IMR-90 (cell line): ENCODE results near the gene NCK1. TPM values are rescaled to one million over a fixed set of nuclear protein-coding genes. Genes with fewer than 3 reads are reported as not detected.

Experiments used
- ATAC-seq: fragments of 200-7000 bp; cut with Tn5 transposase; 2 replicates; pipeline ENCODE4 v1.9.1; 2020; ENCODE audit warnings: low read depth, mild to moderate bottlenecking, moderate library complexity
- BruUV-seq: library from RNA; stranded (reverse); fragments of 400-500 nt; replicated peaks from 2 replicates; lab custom pipeline; 2021; lab: Mats Ljungman, UMichigan
- CTCF ChIA-PET: fragments of 300-600 bp; formaldehyde crosslinking; extraction: SDS; loops from one replicate; lab custom pipeline; 2021; ENCODE audit warnings: antibody characterized with exemption; lab: Yijun Ruan, JAX
- POLR2A ChIA-PET: fragments of 300-600 bp; sonication (Branson Sonifier 250); formaldehyde crosslinking; loops from one replicate; lab custom pipeline; 2022; ENCODE audit warnings: antibody characterized with exemption; ENCODE audit not compliant: unreplicated experiment; lab: Charles Lee
- DNase-seq: peaks from one replicate; pipeline ENCODE4 v3.0.0; 2013
- H2AFZ ChIP-seq: replicated peaks from 2 replicates; pipeline ENCODE3; 2013; ENCODE audit warnings: low read length, mild to moderate bottlenecking; ENCODE audit not compliant: poor library complexity
- H2AK5ac ChIP-seq: 2 replicates; pipeline ENCODE4 v1.6.1; 2013; ENCODE audit warnings: low read depth, low read length, inconsistent platforms
- H2AK9ac ChIP-seq: replicated peaks from 2 replicates; pipeline ENCODE3; 2013; ENCODE audit warnings: mild to moderate bottlenecking, low read depth, low read length, moderate library complexity; ENCODE audit not compliant: poor library complexity
- H2BK120ac ChIP-seq: 2 replicates; pipeline ENCODE4 v1.6.1; 2013; ENCODE audit warnings: low read depth, low read length, inconsistent platforms
- H2BK15ac ChIP-seq: 3 replicates; pipeline ENCODE4 v1.6.1; 2013; ENCODE audit warnings: low read depth, low read length, inconsistent platforms
- H2BK20ac ChIP-seq: 2 replicates; pipeline ENCODE4 v1.6.1; 2013; ENCODE audit warnings: low read depth, mild to moderate bottlenecking, inconsistent platforms, low read length, moderate library complexity
- H2BK5ac ChIP-seq: 2 replicates; pipeline ENCODE4 v1.6.1; 2013; ENCODE audit warnings: mild to moderate bottlenecking, low read depth, low read length, inconsistent platforms; ENCODE audit not compliant: poor library complexity, severe bottlenecking
- H3K14ac ChIP-seq: replicated peaks from 2 replicates; pipeline ENCODE4 v1.6.1; 2013; ENCODE audit warnings: low read depth, low read length, inconsistent platforms
- H3K18ac ChIP-seq: 2 replicates; pipeline ENCODE4 v1.6.1; 2013; ENCODE audit warnings: low read depth, low read length, control low read depth
- H3K23ac ChIP-seq: 2 replicates; pipeline ENCODE4 v1.6.1; 2013; ENCODE audit warnings: low read depth, low read length, inconsistent platforms
- H3K27ac ChIP-seq: 2 replicates; pipeline ENCODE4 v1.5.1; 2013; ENCODE audit warnings: mild to moderate bottlenecking, control low read depth, low read length; ENCODE audit not compliant: insufficient read depth
- H3K27me3 ChIP-seq: 2 replicates; pipeline ENCODE4 v1.6.1; 2013; ENCODE audit warnings: low read length; ENCODE audit not compliant: control insufficient read depth, insufficient read depth
- H3K36me3 ChIP-seq: 2 replicates; pipeline ENCODE4 v1.6.1; 2013; ENCODE audit warnings: low read length, mixed read lengths; ENCODE audit not compliant: control insufficient read depth, insufficient read depth
- H3K4ac ChIP-seq: 2 replicates; pipeline ENCODE4 v1.6.1; 2013; ENCODE audit warnings: low read depth, low read length, inconsistent platforms
- H3K4me1 ChIP-seq: 2 replicates; pipeline ENCODE4 v1.6.1; 2013; ENCODE audit warnings: low read length, mixed read lengths; ENCODE audit not compliant: control insufficient read depth, insufficient read depth
- H3K4me2 ChIP-seq: 2 replicates; pipeline ENCODE4 v1.6.1; 2013; ENCODE audit warnings: low read depth, mild to moderate bottlenecking, control low read depth, low read length, moderate library complexity
- H3K4me3 ChIP-seq: 2 replicates; pipeline ENCODE4 v1.5.1; 2013; ENCODE audit warnings: low read depth, mild to moderate bottlenecking, control low read depth, low read length, moderate library complexity; ENCODE audit not compliant: insufficient read depth
- H3K56ac ChIP-seq: 2 replicates; pipeline ENCODE4 v1.6.1; 2013; ENCODE audit warnings: low read length, inconsistent platforms; ENCODE audit not compliant: insufficient read depth; ENCODE audit errors: extremely low read depth
- H3K79me1 ChIP-seq, 2 experiments: 2 replicates each; pipeline ENCODE4 v1.6.1; 2013; ENCODE audit warnings: low read length in 2 of 2, inconsistent platforms in 1 of 2, low read depth in 1 of 2
- H3K9ac ChIP-seq: 2 replicates; pipeline ENCODE4 v1.6.1; 2013; ENCODE audit warnings: low read depth, low read length, control low read depth
- H3K9me1 ChIP-seq: 2 replicates; pipeline ENCODE4 v1.6.1; 2013; ENCODE audit warnings: low read length, inconsistent platforms; ENCODE audit not compliant: insufficient read depth
- H3K9me3 ChIP-seq: 2 replicates; pipeline ENCODE4 v1.6.1; 2013; ENCODE audit warnings: low read length; ENCODE audit not compliant: control insufficient read depth, insufficient read depth
- H4K20me1 ChIP-seq: 2 replicates; pipeline ENCODE4 v1.6.1; 2013; ENCODE audit warnings: low read length, inconsistent platforms; ENCODE audit not compliant: insufficient read depth
- H4K5ac ChIP-seq: 2 replicates; pipeline ENCODE4 v1.6.1; 2013; ENCODE audit warnings: mild to moderate bottlenecking, low read depth, low read length, control low read depth
- H4K8ac ChIP-seq, 2 experiments: 2 replicates each; pipeline ENCODE4 v1.6.1; 2013; ENCODE audit warnings: low read depth in 2 of 2, low read length in 2 of 2, control low read depth in 1 of 2, inconsistent platforms in 1 of 2
- H4K91ac ChIP-seq: 2 replicates; pipeline ENCODE4 v1.6.1; 2013; ENCODE audit warnings: low read depth, low read length, inconsistent platforms; ENCODE audit not compliant: insufficient read depth
- BHLHE40 ChIP-seq: fragments of 150-350 bp; IDR thresholded peaks from 2 replicates; pipeline ENCODE4 v1.6.1; 2016; ENCODE audit warnings: mild to moderate bottlenecking, low read depth, low read length
- CEBPB ChIP-seq: IDR thresholded peaks from 2 replicates; pipeline ENCODE4 v1.6.1; 2012; ENCODE audit warnings: low read depth, low read length, improper control_type of control experiment
- CHD1 ChIP-seq: IDR thresholded peaks from 2 replicates; pipeline ENCODE4 v1.6.1; 2012; ENCODE audit warnings: low read depth, low read length, improper control_type of control experiment
- FOS ChIP-seq: fragments of 150-350 bp; IDR thresholded peaks from 2 replicates; pipeline ENCODE4 v1.6.1; 2016; ENCODE audit warnings: low read depth, low read length
- MAFK ChIP-seq: IDR thresholded peaks from 2 replicates; pipeline ENCODE4 v1.6.1; 2012; ENCODE audit warnings: low read depth, low read length, improper control_type of control experiment
- MAZ ChIP-seq: IDR thresholded peaks from 2 replicates; pipeline ENCODE4 v1.6.1; 2012; ENCODE audit warnings: low read depth, mild to moderate bottlenecking, low read length, improper control_type of control experiment, moderate library complexity, borderline replicate concordance
- MXI1 ChIP-seq: IDR thresholded peaks from 2 replicates; pipeline ENCODE4 v1.6.1; 2012; ENCODE audit warnings: low read depth, mild to moderate bottlenecking, low read length, moderate library complexity, borderline replicate concordance
- NFE2L2 ChIP-seq: fragments of 150-350 bp; IDR thresholded peaks from 2 replicates; pipeline ENCODE4 v1.6.1; 2016; ENCODE audit warnings: low read depth, mild to moderate bottlenecking, low read length
- POLR2A ChIP-seq: IDR thresholded peaks from 2 replicates; pipeline ENCODE4 v1.6.1; 2012; ENCODE audit warnings: mild to moderate bottlenecking, low read depth, low read length
- RAD21 ChIP-seq: IDR thresholded peaks from 2 replicates; pipeline ENCODE4 v1.6.1; 2012; ENCODE audit warnings: low read length, improper control_type of control experiment
- RCOR1 ChIP-seq: IDR thresholded peaks from 2 replicates; pipeline ENCODE4 v1.6.1; 2012; ENCODE audit warnings: mild to moderate bottlenecking, low read length, improper control_type of control experiment; ENCODE audit not compliant: insufficient replicate concordance
- RFX5 ChIP-seq: IDR thresholded peaks from 2 replicates; pipeline ENCODE4 v1.8.0; 2012; ENCODE audit warnings: low read depth, mild to moderate bottlenecking, low read length, moderate library complexity
- SMC3 ChIP-seq: fragments of 150-350 bp; IDR thresholded peaks from 2 replicates; pipeline ENCODE4 v1.6.1; 2016; ENCODE audit warnings: low read depth, mild to moderate bottlenecking, antibody characterized with exemption, low read length, moderate library complexity
- WGBS, 2 experiments: methylation state at CpG; one replicate each; pipeline versions ENCODE4 v1.1.5 to v1.1.7; 2013; ENCODE audit warnings: missing lambda C conversion rate in 2 of 2; ENCODE audit not compliant: insufficient read length in 1 of 2; ENCODE audit errors: extremely low coverage in 2 of 2; 5-methylcytosine and 5-hydroxymethylcytosine counted together
- dilution Hi-C: fragments of 300-500 bp; cut with HindIII; formaldehyde crosslinking; loops from one replicate; pipeline ENCODE4 v1.14.3; 2018; ENCODE audit warnings: low sequenced_read_pairs; ENCODE audit not compliant: unreplicated experiment
- in situ Hi-C: fragments of 300-500 bp; cut with MboI; formaldehyde crosslinking; loops from 3 replicates; pipeline ENCODE4 v1.14.3; 2019; ENCODE audit warnings: low sequenced_read_pairs, inconsistent platforms, mixed read lengths
- intact Hi-C: fragments of 100-400 bp; cut with micrococcal nuclease; formaldehyde crosslinking; loops from 2 replicates; pipeline ENCODE4 v1.10.0; 2022
- polyA plus RNA-seq, 3 experiments: library from polyadenylated mRNA; depleted of rRNA; stranded (reverse); fragments of >200 nt; gene quantifications; 2 replicates each; pipeline ENCODE4 v1.2.3, GENCODE V29; 2012; ENCODE audit warnings: low replicate concordance in 1 of 3
- total RNA-seq: library from RNA; depleted of rRNA; stranded (reverse); fragments of >200 nt; gene quantifications from 2 replicates; pipeline ENCODE4 v1.2.3, GENCODE V29; 2012
- TF ChIP-seq, protein P1 (sequence below): conservative IDR thresholded peaks from 2 replicates; pipeline ENCODE4 v1.5.1; 2012; ENCODE audit warnings: mild to moderate bottlenecking, low read depth, low read length, improper control_type of control experiment
- TF ChIP-seq, protein P2 (sequence below): fragments of 150-350 bp; IDR thresholded peaks from 2 replicates; pipeline ENCODE4 v1.6.1; 2016; ENCODE audit warnings: low read depth, mild to moderate bottlenecking, low read length, moderate library complexity, borderline replicate concordance
- TF ChIP-seq, protein P3 (sequence below): fragments of 150-350 bp; IDR thresholded peaks from 2 replicates; pipeline ENCODE4 v1.6.1; 2017; ENCODE audit warnings: mild to moderate bottlenecking, antibody characterized with exemption, low read length, low read depth

NCK1 gene
- total and polyA plus RNA-seq, 2 of the 4 experiments (the other 2 are of a cell fraction) = 23.7 to 24.3 TPM

DNA sequence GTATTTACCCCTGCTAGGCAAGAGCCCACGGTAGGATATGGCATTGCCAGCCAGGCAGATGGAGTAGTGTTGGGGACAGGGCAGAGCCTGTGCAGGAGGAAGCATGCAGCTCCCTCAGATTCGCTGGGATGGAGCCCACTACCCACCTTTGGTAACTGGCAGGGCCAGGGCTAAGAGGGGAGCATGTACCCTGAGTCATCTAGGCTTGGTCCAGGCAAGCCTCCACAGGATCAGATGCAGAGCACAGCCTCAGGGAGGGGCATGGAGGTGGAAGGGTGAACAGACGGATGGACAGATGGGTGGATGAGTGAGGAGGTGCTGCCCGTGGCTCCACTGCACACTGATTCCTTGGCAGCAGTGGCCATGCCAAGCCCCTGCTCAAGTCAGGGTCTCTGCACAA lies 128.8 kb downstream of the NCK1 start:
- WGBS, 2 experiments = no CpG with 5 or more reads among the region's 4 CpGs
- Histone ChIP-seq H3K27ac (no peak overlapping the region), H3K9me1 (peaks cover 3% of the 10 kb centered on the region; the same call in 1 of the 2 replicates), H3K56ac (no peak overlapping the region), H3K9ac (no peak overlapping the region), H2AK9ac (no peak overlapping the region), H2BK120ac (no peak overlapping the region), H2BK5ac (no peak overlapping the region), H3K79me1 (no peaks in the 10 kb centered on the region), H3K27me3 (no peaks in the 10 kb centered on the region), H2AFZ (no peak overlapping the region), H3K23ac (no peak overlapping the region), H2AK5ac (no peak overlapping the region), H3K9me3 (no peaks in the 10 kb centered on the region), H3K18ac (no peak overlapping the region), H3K14ac (no peak overlapping the region), H3K4me1 (peaks cover 6% of the 10 kb centered on the region; the same call in 1 of the 2 replicates), H2BK20ac (no peak overlapping the region), H4K20me1 (no peaks in the 10 kb centered on the region), H4K5ac (no peak overlapping the region), H3K4me2 (no peak overlapping the region), H3K4me3 (no peak overlapping the region), H2BK15ac (no peak overlapping the region), H4K91ac (no peak overlapping the region), H4K8ac (no peak overlapping the region), H3K36me3 (no peaks in the 10 kb centered on the region), H3K4ac (no peak overlapping the region)
- TF ChIP-seq CHD1 = no peak
- no peak for TF ChIP-seq MAZ
- TF ChIP-seq, protein P1, sequence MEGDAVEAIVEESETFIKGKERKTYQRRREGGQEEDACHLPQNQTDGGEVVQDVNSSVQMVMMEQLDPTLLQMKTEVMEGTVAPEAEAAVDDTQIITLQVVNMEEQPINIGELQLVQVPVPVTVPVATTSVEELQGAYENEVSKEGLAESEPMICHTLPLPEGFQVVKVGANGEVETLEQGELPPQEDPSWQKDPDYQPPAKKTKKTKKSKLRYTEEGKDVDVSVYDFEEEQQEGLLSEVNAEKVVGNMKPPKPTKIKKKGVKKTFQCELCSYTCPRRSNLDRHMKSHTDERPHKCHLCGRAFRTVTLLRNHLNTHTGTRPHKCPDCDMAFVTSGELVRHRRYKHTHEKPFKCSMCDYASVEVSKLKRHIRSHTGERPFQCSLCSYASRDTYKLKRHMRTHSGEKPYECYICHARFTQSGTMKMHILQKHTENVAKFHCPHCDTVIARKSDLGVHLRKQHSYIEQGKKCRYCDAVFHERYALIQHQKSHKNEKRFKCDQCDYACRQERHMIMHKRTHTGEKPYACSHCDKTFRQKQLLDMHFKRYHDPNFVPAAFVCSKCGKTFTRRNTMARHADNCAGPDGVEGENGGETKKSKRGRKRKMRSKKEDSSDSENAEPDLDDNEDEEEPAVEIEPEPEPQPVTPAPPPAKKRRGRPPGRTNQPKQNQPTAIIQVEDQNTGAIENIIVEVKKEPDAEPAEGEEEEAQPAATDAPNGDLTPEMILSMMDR = no peak
- no peak for TF ChIP-seq POLR2A
- TF ChIP-seq NFE2L2 = no peak
- TF ChIP-seq RFX5 = no peak
- TF ChIP-seq FOS = no peak
- TF ChIP-seq CEBPB = no peak
- TF ChIP-seq MXI1 = no peak
- TF ChIP-seq SMC3 = no peak
- no peak for TF ChIP-seq RAD21
- TF ChIP-seq, protein P2, sequence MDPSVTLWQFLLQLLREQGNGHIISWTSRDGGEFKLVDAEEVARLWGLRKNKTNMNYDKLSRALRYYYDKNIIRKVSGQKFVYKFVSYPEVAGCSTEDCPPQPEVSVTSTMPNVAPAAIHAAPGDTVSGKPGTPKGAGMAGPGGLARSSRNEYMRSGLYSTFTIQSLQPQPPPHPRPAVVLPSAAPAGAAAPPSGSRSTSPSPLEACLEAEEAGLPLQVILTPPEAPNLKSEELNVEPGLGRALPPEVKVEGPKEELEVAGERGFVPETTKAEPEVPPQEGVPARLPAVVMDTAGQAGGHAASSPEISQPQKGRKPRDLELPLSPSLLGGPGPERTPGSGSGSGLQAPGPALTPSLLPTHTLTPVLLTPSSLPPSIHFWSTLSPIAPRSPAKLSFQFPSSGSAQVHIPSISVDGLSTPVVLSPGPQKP = no peak
- TF ChIP-seq RCOR1 = no peak
- no peak for TF ChIP-seq BHLHE40
- no peak for TF ChIP-seq MAFK
- TF ChIP-seq, protein P3, sequence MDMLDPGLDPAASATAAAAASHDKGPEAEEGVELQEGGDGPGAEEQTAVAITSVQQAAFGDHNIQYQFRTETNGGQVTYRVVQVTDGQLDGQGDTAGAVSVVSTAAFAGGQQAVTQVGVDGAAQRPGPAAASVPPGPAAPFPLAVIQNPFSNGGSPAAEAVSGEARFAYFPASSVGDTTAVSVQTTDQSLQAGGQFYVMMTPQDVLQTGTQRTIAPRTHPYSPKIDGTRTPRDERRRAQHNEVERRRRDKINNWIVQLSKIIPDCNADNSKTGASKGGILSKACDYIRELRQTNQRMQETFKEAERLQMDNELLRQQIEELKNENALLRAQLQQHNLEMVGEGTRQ = no peak
- ATAC-seq (no peak), DNase-seq (no peak)
- intact Hi-C loops (no loop called here), in situ Hi-C loops (no loop called here), dilution Hi-C loops (no loop called here)
- POLR2A ChIA-PET = no interaction called here
- CTCF ChIA-PET = no interaction called here
- BruUV-seq = no TSS peak
